MV-4-11 (cell line): ENCODE results near the gene PPBP.
A peak's percentile ranks its signal among the peaks of the same experiment; 100 is the strongest.

ENCODE experiments used
- DNase-seq: peaks from one replicate; lab custom pipeline; 2025; lab: John Stamatoyannopoulos, UW

The PPBP gene

GRCh38 chr4:73988061-73988460, at the start of gene PPBP:
PPBP (minus strand) TSS chr4:73988190; CDS start chr4:73988103, 87 bp downstream.
- peak; percentile 3 for DNase-seq

- no peak for DNase-seq
Measured at GRCh38 chr4:74037076-74037955, 49.3 kb upstream of the PPBP start.

GRCh38 chr4:74033739-74034138, 45.7 kb upstream of the PPBP start:
- DNase-seq = no peak

- no peak for DNase-seq
Measured at GRCh38 chr4:74032064-74032463, 44.1 kb upstream of the PPBP start.

GRCh38 chr4:74031576-74031975, 43.6 kb upstream of the PPBP start:
- DNase-seq = peak; percentile 6

GRCh38 chr4:74030285-74030684, 42.3 kb upstream of the PPBP start:
- no peak for DNase-seq

- no peak for DNase-seq
Measured at GRCh38 chr4:74028504-74028903, 40.5 kb upstream of the PPBP start.

- no peak for DNase-seq
Measured at GRCh38 chr4:74023709-74024108, 35.7 kb upstream of the PPBP start.

- DNase-seq = peak; percentile 4
Measured at GRCh38 chr4:74021601-74022000, 33.6 kb upstream of the PPBP start.

GRCh38 chr4:74018771-74019170, 30.8 kb upstream of the PPBP start:
- DNase-seq = peak; percentile 94

- DNase-seq = no peak
Measured at GRCh38 chr4:74018116-74018515, 30.1 kb upstream of the PPBP start.

- DNase-seq = peak; percentile 73
Measured at GRCh38 chr4:74016068-74016467, 28.1 kb upstream of the PPBP start.

GRCh38 chr4:74015126-74015780, 27.3 kb upstream of the PPBP start:
- no peak for DNase-seq

- DNase-seq = no peak
Measured at GRCh38 chr4:74014332-74014731, 26.3 kb upstream of the PPBP start.

GRCh38 chr4:74013264-74013663, 25.3 kb upstream of the PPBP start:
- no peak for DNase-seq

GRCh38 chr4:74012130-74012529, 24.1 kb upstream of the PPBP start:
- no peak for DNase-seq

GRCh38 chr4:74009307-74009706, 21.3 kb upstream of the PPBP start:
- DNase-seq = no peak

- DNase-seq = no peak
Measured at GRCh38 chr4:74006009-74006476, 18.1 kb upstream of the PPBP start.

GRCh38 chr4:74005528-74005927, 17.5 kb upstream of the PPBP start:
- DNase-seq = no peak

- DNase-seq = no peak
Measured at GRCh38 chr4:74004668-74005067, 16.7 kb upstream of the PPBP start.

GRCh38 chr4:74000301-74000700, 12.3 kb upstream of the PPBP start:
- DNase-seq = no peak

GRCh38 chr4:73998040-73999011, 10.3 kb upstream of the PPBP start, which contains the start of gene CXCL5:
CXCL5 (minus strand) TSS chr4:73998677; CDS start chr4:73998581, 96 bp downstream.
- DNase-seq = no peak
